HFFc6 (cell line): ENCODE data around the gene SLC25A48. TPM values are rescaled to one million over a fixed set of nuclear protein-coding genes. Genes with fewer than 3 reads are reported as not detected.

Experiments
- DNase-seq: peaks from one replicate; pipeline ENCODE4 v3.0.0-alpha.2; 2018
- H3K27ac Mint-ChIP-seq: 2 replicates; pipeline ENCODE4 v1.8.0; 2020; ENCODE audit warnings: mild to moderate bottlenecking, mixed read lengths
- H3K27me3 Mint-ChIP-seq: 2 replicates; pipeline ENCODE4 v1.8.0; 2021; ENCODE audit warnings: mild to moderate bottlenecking, moderate library complexity, mixed read lengths; ENCODE audit not compliant: insufficient read depth
- H3K36me3 Mint-ChIP-seq: 2 replicates; pipeline ENCODE4 v1.8.0; 2021; ENCODE audit warnings: low read depth, mixed read lengths
- H3K4me1 Mint-ChIP-seq: 2 replicates; pipeline ENCODE4 v1.8.0; 2020; ENCODE audit warnings: low read depth, mixed read lengths
- H3K4me3 Mint-ChIP-seq: 2 replicates; pipeline ENCODE4 v1.8.0; 2020; ENCODE audit warnings: mild to moderate bottlenecking, moderate library complexity, mixed read lengths
- H3K9me3 Mint-ChIP-seq: 2 replicates; pipeline ENCODE4 v1.8.0; 2020; ENCODE audit warnings: mild to moderate bottlenecking, mixed read lengths
- total RNA-seq, 6 experiments: library from RNA; stranded (reverse); fragmentation: NEBNext Ultra II Directional; extraction: Animal tissue kit (Norgen Biotek cat#: 25700); gene quantifications; 2 replicates in 1 of 6; 3 replicates in 5 of 6; pipeline ENCODE4 v1.2.3, GENCODE V29; 2021
- TF ChIP-seq, protein P1 (sequence below): fragments of 200-600 bp; sonication (generic); IDR thresholded peaks from 2 replicates; pipeline ENCODE4 v1.5.0; 2021; ENCODE audit warnings: antibody characterized with exemption, mild to moderate bottlenecking

Gene SLC25A48
- total RNA-seq, 6 experiments from 2014 or later = not detected

DNA sequence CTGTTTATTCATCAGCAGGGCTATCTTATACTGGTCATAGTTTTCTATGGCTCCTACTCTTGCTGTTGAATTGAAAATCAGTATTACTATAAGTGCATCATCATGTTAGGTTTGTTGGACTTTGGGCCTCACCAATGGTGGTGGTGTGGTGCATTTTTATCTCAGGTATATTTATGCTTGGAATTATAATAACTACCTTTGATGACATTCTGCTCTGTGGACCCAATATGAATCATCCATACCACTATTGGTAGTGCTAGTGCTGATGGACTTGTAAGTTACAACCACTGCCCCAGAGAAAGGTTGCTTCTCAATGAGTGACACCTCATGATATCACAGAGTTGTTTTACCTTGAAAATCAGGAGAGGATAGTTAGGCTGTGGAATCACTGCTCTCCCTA is 33.1 kb downstream of the SLC25A48 start:
- DNase-seq = no peak
- Mint-ChIP-seq H3K4me3 (no peak overlapping the region), H3K9me3 (no peaks in the 10 kb centered on the region; the same call in 1 of the 2 replicates), H3K27me3 (peaks cover 30% of the 10 kb centered on the region), H3K36me3 (no peaks in the 10 kb centered on the region), H3K4me1 (no peaks in the 10 kb centered on the region), H3K27ac (no peak overlapping the region)
- TF ChIP-seq, protein P1, sequence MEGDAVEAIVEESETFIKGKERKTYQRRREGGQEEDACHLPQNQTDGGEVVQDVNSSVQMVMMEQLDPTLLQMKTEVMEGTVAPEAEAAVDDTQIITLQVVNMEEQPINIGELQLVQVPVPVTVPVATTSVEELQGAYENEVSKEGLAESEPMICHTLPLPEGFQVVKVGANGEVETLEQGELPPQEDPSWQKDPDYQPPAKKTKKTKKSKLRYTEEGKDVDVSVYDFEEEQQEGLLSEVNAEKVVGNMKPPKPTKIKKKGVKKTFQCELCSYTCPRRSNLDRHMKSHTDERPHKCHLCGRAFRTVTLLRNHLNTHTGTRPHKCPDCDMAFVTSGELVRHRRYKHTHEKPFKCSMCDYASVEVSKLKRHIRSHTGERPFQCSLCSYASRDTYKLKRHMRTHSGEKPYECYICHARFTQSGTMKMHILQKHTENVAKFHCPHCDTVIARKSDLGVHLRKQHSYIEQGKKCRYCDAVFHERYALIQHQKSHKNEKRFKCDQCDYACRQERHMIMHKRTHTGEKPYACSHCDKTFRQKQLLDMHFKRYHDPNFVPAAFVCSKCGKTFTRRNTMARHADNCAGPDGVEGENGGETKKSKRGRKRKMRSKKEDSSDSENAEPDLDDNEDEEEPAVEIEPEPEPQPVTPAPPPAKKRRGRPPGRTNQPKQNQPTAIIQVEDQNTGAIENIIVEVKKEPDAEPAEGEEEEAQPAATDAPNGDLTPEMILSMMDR = no peak

DNA sequence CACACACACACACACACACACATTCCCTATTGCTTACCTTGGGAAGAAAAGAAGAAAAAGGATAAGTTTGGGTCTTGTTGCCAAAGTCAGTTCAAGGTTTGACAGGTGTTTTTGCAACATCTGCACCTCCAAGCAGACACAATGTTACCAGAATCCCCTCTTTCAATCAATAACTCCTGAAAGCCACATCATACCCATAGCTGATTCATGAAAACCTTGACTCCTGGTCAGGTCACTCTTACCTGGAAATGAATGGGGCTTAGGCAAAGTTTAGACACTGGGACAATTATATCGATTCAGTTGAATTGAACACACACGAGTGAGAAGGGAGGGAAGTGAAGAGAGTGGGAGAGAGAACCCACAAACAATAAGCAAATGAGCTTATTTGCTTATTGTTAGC is 34.2 kb downstream of the SLC25A48 start:
- no peaks in the 10 kb centered on the region; the same call in 1 of the 2 replicates for H3K9me3 Mint-ChIP-seq
- peaks cover 33% of the 10 kb centered on the region for H3K27me3 Mint-ChIP-seq
- no peaks in the 10 kb centered on the region for H3K36me3 Mint-ChIP-seq
- H3K27ac Mint-ChIP-seq = no peak overlapping the region
- TF ChIP-seq, protein P1 = no peak
- no peak for DNase-seq
- H3K4me1 Mint-ChIP-seq = no peaks in the 10 kb centered on the region
- no peak overlapping the region for H3K4me3 Mint-ChIP-seq

DNA sequence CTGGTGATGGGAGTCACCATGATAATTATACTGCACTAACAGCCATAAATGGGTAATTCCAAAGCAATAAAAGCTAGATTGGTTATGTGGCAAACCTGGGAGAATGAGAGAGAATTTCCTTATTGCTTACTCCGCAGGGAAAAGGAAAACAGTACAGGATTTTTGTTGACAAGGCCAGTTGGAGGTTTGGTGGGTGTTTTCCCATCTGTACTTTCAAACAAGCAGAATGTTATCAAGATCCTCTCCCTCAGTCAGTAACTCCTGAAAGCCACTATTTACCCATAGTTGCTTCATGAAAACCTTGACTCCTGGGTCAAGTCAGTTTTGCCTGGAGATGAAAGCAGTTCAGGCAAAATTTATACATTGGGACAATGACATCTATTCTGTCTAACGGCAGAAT is 34.8 kb downstream of the SLC25A48 start:
- no peaks in the 10 kb centered on the region for H3K9me3 Mint-ChIP-seq
- DNase-seq = no peak
- H3K4me1 Mint-ChIP-seq = no peaks in the 10 kb centered on the region
- H3K4me3 Mint-ChIP-seq = no peak overlapping the region
- TF ChIP-seq, protein P1 = no peak
- no peaks in the 10 kb centered on the region for H3K36me3 Mint-ChIP-seq
- peaks cover 37% of the 10 kb centered on the region for H3K27me3 Mint-ChIP-seq
- no peak overlapping the region for H3K27ac Mint-ChIP-seq

DNA sequence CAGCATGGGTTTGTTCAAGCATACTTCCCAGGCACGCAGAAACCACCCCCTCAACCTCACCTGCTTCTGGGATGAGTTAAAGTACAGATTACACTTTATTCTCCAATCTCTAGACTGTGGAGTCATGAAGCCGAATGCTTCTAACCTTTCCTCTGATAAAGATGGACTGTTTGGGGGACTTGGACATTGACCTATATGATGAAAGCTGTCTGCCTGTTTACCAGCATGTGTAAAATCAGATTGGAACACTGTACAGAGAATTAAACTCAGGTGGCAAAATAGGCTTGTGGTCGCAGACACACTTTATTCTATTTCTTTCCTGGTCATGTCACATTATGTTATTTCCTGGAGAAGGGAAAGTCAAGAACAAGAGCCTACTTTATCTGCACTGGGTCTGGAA is 35.5 kb downstream of the SLC25A48 start:
- Mint-ChIP-seq H3K27me3 (peaks cover 37% of the 10 kb centered on the region), H3K9me3 (no peaks in the 10 kb centered on the region), H3K27ac (no peak overlapping the region), H3K36me3 (no peaks in the 10 kb centered on the region), H3K4me3 (no peak overlapping the region), H3K4me1 (no peaks in the 10 kb centered on the region)
- TF ChIP-seq, protein P1 = no peak
- no peak for DNase-seq

DNA sequence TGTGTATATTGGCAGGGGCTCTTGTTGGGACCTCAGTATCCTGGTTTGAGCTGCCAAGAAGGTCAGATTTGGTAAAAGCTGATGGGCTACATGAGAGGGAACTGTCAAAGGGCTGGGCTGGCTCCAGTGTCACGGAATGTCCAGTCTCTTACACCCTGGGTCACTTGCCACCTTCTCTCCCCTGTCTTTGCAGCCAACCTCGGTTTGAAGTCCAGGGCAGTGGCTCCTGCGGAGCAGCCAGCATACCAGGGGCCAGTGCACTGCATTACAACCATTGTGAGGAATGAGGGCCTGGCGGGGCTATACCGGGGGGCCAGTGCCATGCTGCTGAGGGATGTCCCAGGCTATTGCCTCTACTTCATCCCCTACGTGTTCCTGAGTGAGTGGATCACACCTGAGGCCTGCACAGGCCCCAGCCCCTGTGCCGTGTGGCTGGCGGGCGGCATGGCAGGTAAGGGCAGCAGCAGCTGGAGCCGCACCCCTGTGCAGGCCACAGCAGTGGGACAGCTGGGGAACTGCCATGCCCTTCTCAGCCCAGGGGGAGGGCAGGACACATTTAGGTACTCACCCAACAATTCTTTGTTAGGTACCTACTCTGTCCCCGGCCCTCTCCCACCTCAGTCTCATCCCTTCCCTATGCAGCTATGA is 36.9 kb downstream of the SLC25A48 start:
- TF ChIP-seq, protein P1 = no peak
- no peaks in the 10 kb centered on the region for H3K9me3 Mint-ChIP-seq
- H3K4me3 Mint-ChIP-seq = no peak overlapping the region
- DNase-seq = no peak
- no peak overlapping the region for H3K27ac Mint-ChIP-seq
- no peaks in the 10 kb centered on the region for H3K36me3 Mint-ChIP-seq
- no peaks in the 10 kb centered on the region for H3K4me1 Mint-ChIP-seq
- H3K27me3 Mint-ChIP-seq = peaks cover 32% of the 10 kb centered on the region
